AG04450 (cell line): Measurements from ENCODE around the gene CYREN. TPM values are rescaled to one million over a fixed set of nuclear protein-coding genes. Genes with fewer than 3 reads are reported as not detected.

Source experiments
- CTCF ChIA-PET: fragments of 300-600, 350-600 bp; formaldehyde crosslinking; extraction: SDS; loops from one replicate; lab custom pipeline; 2022; ENCODE audit warnings: antibody characterized with exemption, inconsistent platforms; lab: Charles Lee
- POLR2A ChIA-PET: fragments of 350-600 bp; formaldehyde crosslinking; extraction: SDS; loops from one replicate; lab custom pipeline; 2021; ENCODE audit warnings: antibody characterized with exemption, inconsistent platforms; lab: Yijun Ruan, JAX
- DNase-seq: peaks from one replicate; pipeline ENCODE4 v3.0.0-alpha.2; 2011; ENCODE audit warnings: low read depth, low spot score
- H3K27ac ChIP-seq: one replicate; pipeline ENCODE4 v1.5.1; 2012; ENCODE audit warnings: low read depth, low read length, control low read depth
- H3K27me3 ChIP-seq: one replicate; pipeline ENCODE4 v1.6.0; 2012; ENCODE audit warnings: low read length; ENCODE audit not compliant: control insufficient read depth, insufficient read depth
- H3K4me3 ChIP-seq: 2 replicates; pipeline ENCODE4 v1.5.1; 2011; ENCODE audit warnings: mild to moderate bottlenecking, low read depth, low read length, control low read depth
- H3K9me3 ChIP-seq: 2 replicates; pipeline ENCODE4 v1.5.1; 2012; ENCODE audit warnings: low read length; ENCODE audit not compliant: control insufficient read depth, insufficient read depth
- polyA plus RNA-seq: library from polyadenylated mRNA; depleted of rRNA; stranded (reverse); fragments of >200 nt; gene quantifications from 2 replicates; pipeline ENCODE4 v1.2.3, GENCODE V29; 2011
- TF ChIP-seq, protein P1 (sequence below): IDR thresholded peaks from 2 replicates; pipeline ENCODE4 v1.5.1; 2011; ENCODE audit warnings: low read depth, low read length, control low read depth, inconsistent platforms

CYREN gene
- polyA plus RNA-seq, 1 experiment: 30.6 TPM

DNA sequence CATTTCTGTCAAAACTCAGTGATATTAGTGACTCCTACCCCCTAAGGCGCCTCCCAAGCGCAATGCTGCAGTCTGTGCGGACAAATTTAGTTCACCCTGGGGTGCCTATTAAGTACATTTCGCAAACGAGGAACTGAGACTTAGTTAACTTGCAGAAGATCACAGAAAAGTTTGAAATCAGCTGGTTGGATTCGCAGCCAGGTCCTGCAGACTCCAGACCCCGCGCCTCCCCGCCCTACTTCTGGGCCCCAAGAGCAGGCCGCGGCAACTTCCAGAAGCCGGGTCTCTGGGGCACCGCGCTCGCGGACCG, 588 bp downstream of the CYREN start:
- no peaks in the 10 kb centered on the region; the same call in 1 of the 2 replicates for H3K9me3 ChIP-seq
- peak overlapping the region; percentile 97 for H3K27ac ChIP-seq
- ChIA-PET CTCF (interaction anchor here (1.4 to 2.8 kb wide), 6 partner anchors 9 to 480 kb away, joined by 3 to 15 read pairs (median 10); partner anchors contain the start of genes AGBL3 and TMEM140), POLR2A (interaction anchor here (0.9 to 2.0 kb wide), 5 partner anchors 10 to 524 kb away, joined by 3 to 12 read pairs (median 3); partner anchors contain the start of genes BPGM and TMEM140)
- DNase-seq: no peak
- no peaks in the 10 kb centered on the region for H3K27me3 ChIP-seq
- TF ChIP-seq, protein P1, sequence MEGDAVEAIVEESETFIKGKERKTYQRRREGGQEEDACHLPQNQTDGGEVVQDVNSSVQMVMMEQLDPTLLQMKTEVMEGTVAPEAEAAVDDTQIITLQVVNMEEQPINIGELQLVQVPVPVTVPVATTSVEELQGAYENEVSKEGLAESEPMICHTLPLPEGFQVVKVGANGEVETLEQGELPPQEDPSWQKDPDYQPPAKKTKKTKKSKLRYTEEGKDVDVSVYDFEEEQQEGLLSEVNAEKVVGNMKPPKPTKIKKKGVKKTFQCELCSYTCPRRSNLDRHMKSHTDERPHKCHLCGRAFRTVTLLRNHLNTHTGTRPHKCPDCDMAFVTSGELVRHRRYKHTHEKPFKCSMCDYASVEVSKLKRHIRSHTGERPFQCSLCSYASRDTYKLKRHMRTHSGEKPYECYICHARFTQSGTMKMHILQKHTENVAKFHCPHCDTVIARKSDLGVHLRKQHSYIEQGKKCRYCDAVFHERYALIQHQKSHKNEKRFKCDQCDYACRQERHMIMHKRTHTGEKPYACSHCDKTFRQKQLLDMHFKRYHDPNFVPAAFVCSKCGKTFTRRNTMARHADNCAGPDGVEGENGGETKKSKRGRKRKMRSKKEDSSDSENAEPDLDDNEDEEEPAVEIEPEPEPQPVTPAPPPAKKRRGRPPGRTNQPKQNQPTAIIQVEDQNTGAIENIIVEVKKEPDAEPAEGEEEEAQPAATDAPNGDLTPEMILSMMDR: no peak
- H3K4me3 ChIP-seq: peak overlapping the region; percentile 78

DNA sequence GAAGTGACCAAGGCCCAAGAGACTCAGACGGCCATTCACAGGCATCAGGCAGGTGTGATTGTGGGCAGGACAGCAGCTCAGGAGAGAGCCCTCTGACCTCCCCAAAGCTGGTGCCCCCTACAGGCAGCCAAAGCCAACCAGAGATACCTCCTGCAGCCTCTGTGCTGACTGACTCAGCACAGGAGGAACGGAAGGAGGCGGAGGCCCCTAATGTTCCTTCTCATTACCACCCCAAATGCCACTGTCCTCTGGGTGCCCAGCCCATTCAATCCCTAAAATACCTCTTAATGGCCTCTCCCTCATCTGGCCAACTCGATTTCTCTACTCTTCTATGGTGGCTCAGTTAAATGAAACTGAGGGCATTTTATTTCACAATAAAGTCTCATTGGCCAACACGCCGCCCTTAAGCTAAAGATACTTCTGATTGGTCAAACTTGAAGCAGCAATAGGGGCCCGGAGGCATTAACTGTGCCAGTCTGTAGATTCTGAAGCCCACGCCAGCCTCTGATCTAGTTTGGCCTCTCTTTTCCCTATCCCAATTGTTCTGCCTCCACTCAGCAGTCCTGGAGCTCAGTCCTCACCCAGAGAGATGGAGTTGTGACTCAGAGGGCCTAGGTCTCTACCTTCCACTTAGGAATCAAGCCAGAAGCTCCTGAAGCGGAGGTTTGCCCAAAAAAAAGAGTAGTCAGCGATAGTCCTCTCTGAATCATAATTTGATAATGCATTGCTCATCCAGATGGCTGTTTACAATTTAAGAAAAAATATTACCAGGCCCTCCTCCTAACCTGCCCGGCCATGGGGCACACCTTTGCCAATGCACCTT, 1.2 kb downstream of the CYREN start:
- TF ChIP-seq, protein P1: peak; percentile 40
- Histone ChIP-seq H3K9me3 (no peaks in the 10 kb centered on the region; the same call in 1 of the 2 replicates), H3K27me3 (no peaks in the 10 kb centered on the region), H3K4me3 (peak overlapping the region; percentile 78), H3K27ac (peak overlapping the region; percentile 97)
- CTCF ChIA-PET: interaction anchor here (0.6 to 2.7 kb wide), 3 partner anchors 9 to 485 kb away, joined by 4 to 15 read pairs (median 8); partner anchors contain the start of gene AGBL3
- POLR2A ChIA-PET: interaction anchor here (0.9 to 2.0 kb wide), 3 partner anchors 9 to 54 kb away, joined by 3 to 12 read pairs (median 6); partner anchors contain the start of gene TMEM140
- DNase-seq: no peak

DNA sequence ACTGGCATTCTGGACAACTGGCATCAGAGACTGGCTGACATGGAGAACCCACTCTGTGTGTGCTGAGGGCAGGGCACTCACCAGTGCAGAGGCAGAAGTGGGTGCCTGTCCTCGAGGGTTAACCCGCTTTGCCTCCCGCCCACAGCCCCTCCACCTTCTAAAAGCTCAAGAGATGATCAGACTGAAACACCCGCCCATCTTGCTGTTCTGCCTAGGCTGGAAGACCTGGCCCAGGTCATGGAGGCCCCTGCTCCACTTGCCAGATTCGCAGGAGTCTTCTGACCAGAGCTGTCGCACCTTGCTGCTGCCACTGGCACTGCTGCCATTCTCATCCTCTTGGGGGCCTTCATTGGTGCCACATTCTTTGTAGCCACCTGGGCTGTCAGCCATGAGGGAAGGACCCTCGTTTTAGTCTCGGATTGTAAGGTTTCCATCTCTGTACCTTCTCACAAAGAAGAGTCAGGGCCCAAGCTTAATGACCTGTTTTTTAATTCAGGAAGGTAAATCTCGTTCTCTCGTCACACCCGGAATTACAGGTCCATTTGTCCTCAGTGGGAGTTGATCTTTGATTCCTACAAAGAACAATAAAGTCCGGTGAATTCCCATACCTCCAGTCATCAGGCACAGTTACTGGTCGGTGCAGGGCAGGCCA, 1.9 kb downstream of the CYREN start:
- ChIA-PET CTCF (interaction anchor here (0.6 to 1.6 kb wide), 3 partner anchors 8 to 484 kb away, joined by 4 to 8 read pairs (median 4); no protein-coding TSS in a partner anchor), POLR2A (no interaction called here)
- TF ChIP-seq, protein P1: no peak
- no peak for DNase-seq
- Histone ChIP-seq H3K4me3 (peak overlapping the region; percentile 78; the same call in 1 of the 2 replicates), H3K27me3 (no peaks in the 10 kb centered on the region), H3K27ac (peak overlapping the region; percentile 40), H3K9me3 (no peaks in the 10 kb centered on the region; the same call in 1 of the 2 replicates)

DNA sequence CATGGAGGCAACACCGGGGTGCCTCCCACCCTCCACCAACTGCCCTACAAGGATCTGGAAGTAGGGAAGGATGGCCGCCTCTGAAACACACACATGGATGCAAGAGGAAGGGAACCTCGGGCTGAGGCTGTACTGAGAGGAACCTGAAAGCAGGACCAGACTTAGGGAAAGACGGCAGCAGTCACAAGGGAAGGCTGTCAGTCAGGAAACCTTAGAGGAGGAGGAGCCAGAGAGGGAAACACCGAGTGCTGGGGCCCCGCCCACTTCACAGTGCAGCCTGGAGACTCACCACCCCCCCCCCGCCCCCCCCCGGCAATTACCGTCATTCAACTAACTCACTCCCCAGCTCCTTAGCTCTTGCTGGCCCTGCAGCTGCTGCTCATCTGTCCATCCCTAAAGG, 2.5 kb downstream of the CYREN start:
- H3K4me3 ChIP-seq: no peak overlapping the region
- no peak overlapping the region for H3K27ac ChIP-seq

More for the DNA sequence above, 2.5 kb downstream of the CYREN start:
- POLR2A ChIA-PET: no interaction called here
- TF ChIP-seq, protein P1: no peak
- H3K27me3 ChIP-seq: no peaks in the 10 kb centered on the region
- H3K9me3 ChIP-seq: no peaks in the 10 kb centered on the region; the same call in 1 of the 2 replicates
- CTCF ChIA-PET: no interaction called here
- DNase-seq: no peak
